OCI-LY7 (cell line): ENCODE measurements around the gene SLC26A9. TPM values are rescaled to one million over a fixed set of nuclear protein-coding genes. Genes with fewer than 3 reads are reported as not detected.

Source experiments
- BruUV-seq: library from RNA; stranded (reverse); fragments of 400-500 nt; replicated peaks from 2 replicates; lab custom pipeline; 2021; lab: Mats Ljungman, UMichigan
- CTCF ChIA-PET: fragments of 300-600 bp; sonication (Branson Sonifier 250); formaldehyde crosslinking; loops from one replicate; lab custom pipeline; 2022; ENCODE audit warnings: antibody characterized with exemption; ENCODE audit not compliant: unreplicated experiment; lab: Charles Lee
- POLR2A ChIA-PET: fragments of 300-600 bp; sonication (Branson Sonifier 250); formaldehyde crosslinking; loops from one replicate; lab custom pipeline; 2022; ENCODE audit warnings: antibody characterized with exemption; lab: Charles Lee
- DNase-seq: peaks from one replicate; pipeline ENCODE4 v3.0.0-alpha.2; 2015; ENCODE audit warnings: low spot score
- H2AFZ ChIP-seq: fragments of 200-600 bp; sonication (generic), shearing (Covaris generic); 2 replicates; pipeline ENCODE4 v1.6.1; 2014; ENCODE audit warnings: mild to moderate bottlenecking, antibody characterized with exemption, low read length, moderate library complexity
- H3K27ac ChIP-seq: fragments of 200-600 bp; sonication (generic); 2 replicates; pipeline ENCODE4 v1.5.1; 2014; ENCODE audit warnings: mixed run types, low read depth, mild to moderate bottlenecking, moderate library complexity, low read length, inconsistent platforms; ENCODE audit not compliant: poor library complexity, severe bottlenecking
- H3K36me3 ChIP-seq: fragments of 200-600 bp; sonication (generic); 2 replicates; pipeline ENCODE4 v1.6.1; 2014; ENCODE audit warnings: mild to moderate bottlenecking, antibody characterized with exemption, low read length, moderate library complexity, mixed read lengths; ENCODE audit not compliant: insufficient read depth
- H3K4me1 ChIP-seq: fragments of 200-600 bp; sonication (generic); 2 replicates; pipeline ENCODE4 v1.5.1; 2014; ENCODE audit warnings: mild to moderate bottlenecking, low read length; ENCODE audit not compliant: insufficient read depth, poor library complexity, severe bottlenecking
- H3K4me2 ChIP-seq: fragments of 200-600 bp; sonication (generic); 2 replicates; pipeline ENCODE4 v1.6.1; 2014; ENCODE audit warnings: mild to moderate bottlenecking, low read length
- H3K4me3 ChIP-seq: fragments of 200-600 bp; sonication (generic); 2 replicates; pipeline ENCODE4 v1.5.1; 2014; ENCODE audit warnings: mild to moderate bottlenecking, low read depth, low read length; ENCODE audit not compliant: poor library complexity, severe bottlenecking
- H3K79me2 ChIP-seq: fragments of 200-600 bp; sonication (generic); 2 replicates; pipeline ENCODE4 v1.6.1; 2016; ENCODE audit warnings: low read depth, mild to moderate bottlenecking, low read length, moderate library complexity, mixed read lengths; ENCODE audit not compliant: insufficient read depth
- H3K9me2 ChIP-seq: fragments of 200-600 bp; sonication (generic); 2 replicates; pipeline ENCODE4 v1.6.1; 2016; ENCODE audit warnings: mild to moderate bottlenecking, low read length, mixed read lengths; ENCODE audit not compliant: insufficient read depth
- H3K9me3 ChIP-seq: fragments of 200-600 bp; sonication (generic); 2 replicates; pipeline ENCODE4 v1.6.1; 2014; ENCODE audit warnings: mild to moderate bottlenecking, mixed run types, low read length, mixed read lengths
- H4K20me1 ChIP-seq: fragments of 200-600 bp; sonication (generic); 2 replicates; pipeline ENCODE4 v1.6.1; 2014; ENCODE audit warnings: mild to moderate bottlenecking, antibody characterized with exemption, low read length, moderate library complexity, mixed read lengths; ENCODE audit not compliant: insufficient read depth
- EZH2phosphoT487 ChIP-seq: fragments of 200-600 bp; sonication (generic); IDR thresholded peaks from 2 replicates; pipeline ENCODE4 v1.6.1; 2018; ENCODE audit warnings: low read depth, borderline replicate concordance, mild to moderate bottlenecking, mixed run types, antibody characterized with exemption, low read length, moderate library complexity, mixed read lengths
- intact Hi-C: fragments of 100-400 bp; cut with micrococcal nuclease; formaldehyde crosslinking; loops from one replicate; pipeline ENCODE4 v1.10.0; 2022; ENCODE audit not compliant: unreplicated experiment
- total RNA-seq, 2 experiments: library from RNA; depleted of rRNA in 1 of 2; stranded (reverse); fragments of >200 nt in 1 of 2; shearing (Covaris generic) in 1 of 2; gene quantifications; 2 replicates each; pipeline ENCODE4 v1.2.3, GENCODE V29; 2014 to 2022
- TF ChIP-seq, protein P1 (sequence below): fragments of 200-600 bp; sonication (generic); conservative IDR thresholded peaks from 2 replicates; pipeline ENCODE4 v1.5.1; 2014; ENCODE audit warnings: mild to moderate bottlenecking, antibody characterized with exemption, low read length, moderate library complexity, mixed read lengths

The SLC26A9 gene
- total RNA-seq, 2 experiments from 2014 or later: not detected

DNA sequence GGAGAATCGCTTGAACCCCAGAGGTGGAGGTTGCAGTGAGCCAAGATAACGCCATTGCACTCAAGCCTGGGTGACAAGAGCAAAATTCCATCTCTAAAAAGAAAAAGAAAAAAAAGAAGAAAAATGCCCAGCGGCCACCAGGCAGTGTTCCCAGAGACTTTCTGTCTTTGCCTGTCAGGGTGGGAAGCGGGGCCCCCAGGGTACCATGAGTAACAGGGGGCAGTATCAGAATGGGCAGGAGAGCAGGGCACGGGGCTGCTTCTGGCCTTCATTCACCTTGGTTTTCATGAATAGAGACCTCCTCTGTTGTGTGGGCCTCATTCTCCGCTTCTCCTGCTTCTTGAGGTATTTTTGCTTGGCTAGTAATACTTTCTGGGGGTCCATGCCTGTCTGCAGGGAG lies 20.4 kb downstream of the SLC26A9 start:
- Histone ChIP-seq H3K4me3 (no peak overlapping the region), H3K9me2 (no peaks in the 10 kb centered on the region), H3K4me1 (no peaks in the 10 kb centered on the region), H3K36me3 (no peaks in the 10 kb centered on the region), H4K20me1 (no peaks in the 10 kb centered on the region), H3K27ac (no peak overlapping the region), H2AFZ (no peak overlapping the region), H3K79me2 (no peaks in the 10 kb centered on the region), H3K4me2 (no peak overlapping the region), H3K9me3 (no peaks in the 10 kb centered on the region)
- CTCF ChIA-PET: no interaction called here
- DNase-seq: no peak
- POLR2A ChIA-PET: no interaction called here
- no peak for TF ChIP-seq EZH2phosphoT487
- TF ChIP-seq, protein P1, sequence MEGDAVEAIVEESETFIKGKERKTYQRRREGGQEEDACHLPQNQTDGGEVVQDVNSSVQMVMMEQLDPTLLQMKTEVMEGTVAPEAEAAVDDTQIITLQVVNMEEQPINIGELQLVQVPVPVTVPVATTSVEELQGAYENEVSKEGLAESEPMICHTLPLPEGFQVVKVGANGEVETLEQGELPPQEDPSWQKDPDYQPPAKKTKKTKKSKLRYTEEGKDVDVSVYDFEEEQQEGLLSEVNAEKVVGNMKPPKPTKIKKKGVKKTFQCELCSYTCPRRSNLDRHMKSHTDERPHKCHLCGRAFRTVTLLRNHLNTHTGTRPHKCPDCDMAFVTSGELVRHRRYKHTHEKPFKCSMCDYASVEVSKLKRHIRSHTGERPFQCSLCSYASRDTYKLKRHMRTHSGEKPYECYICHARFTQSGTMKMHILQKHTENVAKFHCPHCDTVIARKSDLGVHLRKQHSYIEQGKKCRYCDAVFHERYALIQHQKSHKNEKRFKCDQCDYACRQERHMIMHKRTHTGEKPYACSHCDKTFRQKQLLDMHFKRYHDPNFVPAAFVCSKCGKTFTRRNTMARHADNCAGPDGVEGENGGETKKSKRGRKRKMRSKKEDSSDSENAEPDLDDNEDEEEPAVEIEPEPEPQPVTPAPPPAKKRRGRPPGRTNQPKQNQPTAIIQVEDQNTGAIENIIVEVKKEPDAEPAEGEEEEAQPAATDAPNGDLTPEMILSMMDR: no peak
- intact Hi-C loops: no loop called here
- no TSS peak for BruUV-seq

GRCh38 chr1:205922314-205922713 lies 20.9 kb downstream of the SLC26A9 start:
- Histone ChIP-seq H3K4me2 (no peak overlapping the region), H3K36me3 (no peaks in the 10 kb centered on the region), H3K4me1 (no peaks in the 10 kb centered on the region), H3K9me3 (no peaks in the 10 kb centered on the region), H4K20me1 (no peaks in the 10 kb centered on the region), H3K9me2 (no peaks in the 10 kb centered on the region), H3K4me3 (no peak overlapping the region), H2AFZ (no peak overlapping the region), H3K79me2 (no peaks in the 10 kb centered on the region), H3K27ac (no peak overlapping the region)
- POLR2A ChIA-PET: no interaction called here
- BruUV-seq: no TSS peak
- intact Hi-C loops: no loop called here
- no peak for DNase-seq
- CTCF ChIA-PET: no interaction called here
- TF ChIP-seq EZH2phosphoT487: no peak

GRCh38 chr1:205921570-205921909 lies 21.7 kb downstream of the SLC26A9 start:
- no peaks in the 10 kb centered on the region for H3K9me3 ChIP-seq
- H3K9me2 ChIP-seq: no peaks in the 10 kb centered on the region
- H3K4me2 ChIP-seq: no peak overlapping the region
- POLR2A ChIA-PET: no interaction called here
- intact Hi-C loops: no loop called here
- H3K4me3 ChIP-seq: no peak overlapping the region
- no peaks in the 10 kb centered on the region for H3K79me2 ChIP-seq
- TF ChIP-seq, protein P1: no peak
- no peak for TF ChIP-seq EZH2phosphoT487
- no peak overlapping the region for H3K27ac ChIP-seq
- H2AFZ ChIP-seq: no peak overlapping the region
- H4K20me1 ChIP-seq: no peaks in the 10 kb centered on the region
- BruUV-seq: no TSS peak
- DNase-seq: no peak
- no peaks in the 10 kb centered on the region for H3K36me3 ChIP-seq
- H3K4me1 ChIP-seq: no peaks in the 10 kb centered on the region
- CTCF ChIA-PET: no interaction called here
